Measurements from ENCODE around the gene PRKCE.

Gene PRKCE

DNA sequence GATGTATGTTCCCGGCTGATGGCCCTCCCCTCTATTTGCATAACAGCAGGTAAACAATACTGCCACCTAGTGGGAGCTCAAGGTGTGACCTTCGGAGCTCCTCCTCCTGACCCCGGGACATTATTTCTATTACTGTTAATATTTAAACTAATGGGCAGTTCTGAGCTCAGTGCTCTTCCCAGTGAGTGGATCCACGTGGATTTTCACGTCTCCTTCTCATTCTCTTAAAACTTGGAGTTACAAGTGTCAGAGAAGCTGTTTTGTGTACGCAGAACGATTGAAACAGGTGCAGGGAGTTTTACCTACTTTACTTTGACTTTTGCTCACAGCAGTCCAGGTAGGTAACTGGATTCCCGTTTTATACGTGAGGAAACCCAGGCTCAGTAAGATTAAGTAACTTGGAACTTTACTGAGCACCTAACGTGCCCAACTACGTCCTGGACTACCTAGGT lies 127.3 kb downstream of the PRKCE start:
- peak; percentile 82 for DNase-seq (ENCODE audit: low read depth)
- TF ChIP-seq, protein P1, sequence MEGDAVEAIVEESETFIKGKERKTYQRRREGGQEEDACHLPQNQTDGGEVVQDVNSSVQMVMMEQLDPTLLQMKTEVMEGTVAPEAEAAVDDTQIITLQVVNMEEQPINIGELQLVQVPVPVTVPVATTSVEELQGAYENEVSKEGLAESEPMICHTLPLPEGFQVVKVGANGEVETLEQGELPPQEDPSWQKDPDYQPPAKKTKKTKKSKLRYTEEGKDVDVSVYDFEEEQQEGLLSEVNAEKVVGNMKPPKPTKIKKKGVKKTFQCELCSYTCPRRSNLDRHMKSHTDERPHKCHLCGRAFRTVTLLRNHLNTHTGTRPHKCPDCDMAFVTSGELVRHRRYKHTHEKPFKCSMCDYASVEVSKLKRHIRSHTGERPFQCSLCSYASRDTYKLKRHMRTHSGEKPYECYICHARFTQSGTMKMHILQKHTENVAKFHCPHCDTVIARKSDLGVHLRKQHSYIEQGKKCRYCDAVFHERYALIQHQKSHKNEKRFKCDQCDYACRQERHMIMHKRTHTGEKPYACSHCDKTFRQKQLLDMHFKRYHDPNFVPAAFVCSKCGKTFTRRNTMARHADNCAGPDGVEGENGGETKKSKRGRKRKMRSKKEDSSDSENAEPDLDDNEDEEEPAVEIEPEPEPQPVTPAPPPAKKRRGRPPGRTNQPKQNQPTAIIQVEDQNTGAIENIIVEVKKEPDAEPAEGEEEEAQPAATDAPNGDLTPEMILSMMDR (IDR thresholded peaks at IDR 0.05; ENCODE audit: insufficient read depth, low read depth, low read length, missing control alignments) = peak; percentile 83
- H3K4me3 ChIP-seq (ENCODE audit: low read length) = no peak overlapping the region

DNA sequence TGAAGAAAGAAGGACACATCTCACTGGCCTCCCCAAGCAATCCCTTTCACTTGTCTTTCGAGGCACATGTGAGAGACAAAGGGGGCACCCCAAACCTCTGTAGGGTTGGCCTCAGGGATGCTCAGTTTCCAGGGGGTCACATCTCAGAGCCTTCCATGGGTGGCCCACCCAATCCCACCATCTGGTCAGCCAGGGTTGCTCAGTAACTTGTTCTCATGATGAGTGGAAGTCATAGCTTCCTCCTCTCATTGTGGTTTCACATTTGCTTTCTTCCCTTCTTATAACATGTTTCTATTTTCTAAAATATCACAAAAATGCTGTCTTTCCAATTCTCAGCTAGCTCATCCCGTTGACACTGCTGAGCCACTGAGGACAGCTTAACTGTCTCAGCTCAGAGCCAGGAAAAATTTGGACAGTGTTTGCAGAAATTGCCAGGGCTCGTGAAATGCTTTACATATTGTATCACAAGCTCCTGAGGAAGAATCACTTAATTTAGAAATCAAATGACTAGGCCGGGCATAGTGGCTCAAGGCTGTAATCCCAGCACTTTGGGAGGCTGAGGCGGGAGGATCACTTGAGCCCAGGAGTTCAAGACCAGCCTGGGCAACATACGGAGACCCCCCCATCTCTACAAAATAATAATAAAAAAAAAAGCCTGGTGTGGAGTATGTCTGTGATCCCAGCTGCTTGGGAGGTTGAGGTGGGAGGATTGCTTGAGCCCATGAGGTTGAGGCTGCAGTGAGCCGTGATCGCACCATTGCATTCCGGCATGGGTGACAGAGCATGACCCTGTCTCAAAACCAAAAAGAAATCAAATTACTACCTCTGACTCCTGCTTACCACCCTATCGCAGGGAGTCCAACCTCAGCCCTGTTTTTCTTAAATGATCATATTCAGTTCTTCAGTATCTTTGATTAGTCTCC lies 129.3 kb downstream of the PRKCE start:
- H3K4me3 ChIP-seq (ENCODE audit: low read length) = no peak overlapping the region
- no peak for DNase-seq (ENCODE audit: low read depth)
- TF ChIP-seq, protein P1 (IDR thresholded peaks at IDR 0.05; ENCODE audit: insufficient read depth, low read depth, low read length, missing control alignments) = no peak

DNA sequence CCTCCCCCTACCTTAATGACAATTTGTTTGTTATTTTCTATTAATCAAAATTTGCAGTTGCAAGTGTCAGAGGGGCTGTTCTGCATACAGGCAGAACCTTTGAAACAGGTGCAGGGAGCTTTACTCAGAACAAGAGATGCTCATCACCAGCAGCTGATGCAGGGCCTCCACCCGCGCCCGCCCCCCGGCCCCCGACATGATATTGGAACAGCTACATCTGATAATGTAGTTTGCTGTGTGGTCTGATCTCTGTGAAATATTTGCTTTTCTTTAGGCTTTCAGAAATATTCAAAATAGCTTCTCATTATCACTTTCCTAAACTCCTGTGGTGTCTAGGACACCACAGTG lies 130.0 kb downstream of the PRKCE start:
- H3K4me3 ChIP-seq (ENCODE audit: low read length) = no peak overlapping the region
- no peak for DNase-seq (ENCODE audit: low read depth)
- TF ChIP-seq, protein P1 (IDR thresholded peaks at IDR 0.05; ENCODE audit: insufficient read depth, low read depth, low read length, missing control alignments) = no peak

DNA sequence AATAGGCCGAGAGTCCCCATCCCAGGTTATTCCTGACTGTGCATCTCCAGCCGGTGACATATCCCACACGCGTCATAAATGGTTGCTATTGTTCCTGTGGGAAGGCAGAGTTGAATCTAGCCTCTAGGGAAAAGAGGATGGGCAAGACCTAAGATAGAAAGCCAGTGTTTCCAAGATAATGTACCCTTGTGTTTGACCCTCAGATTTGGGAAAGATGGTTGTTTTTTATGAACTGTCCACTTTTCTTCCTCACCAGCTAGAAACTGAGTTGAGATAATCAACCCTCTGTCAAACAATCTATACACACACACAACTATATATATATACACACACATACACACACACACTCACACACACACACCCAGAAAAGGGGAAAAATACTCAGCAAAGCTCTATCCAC lies 131.0 kb downstream of the PRKCE start:
- H3K4me3 ChIP-seq (ENCODE audit: low read length) = no peak overlapping the region
- DNase-seq (ENCODE audit: low read depth) = no peak
- TF ChIP-seq, protein P1 (IDR thresholded peaks at IDR 0.05; ENCODE audit: insufficient read depth, low read depth, low read length, missing control alignments) = no peak

DNA sequence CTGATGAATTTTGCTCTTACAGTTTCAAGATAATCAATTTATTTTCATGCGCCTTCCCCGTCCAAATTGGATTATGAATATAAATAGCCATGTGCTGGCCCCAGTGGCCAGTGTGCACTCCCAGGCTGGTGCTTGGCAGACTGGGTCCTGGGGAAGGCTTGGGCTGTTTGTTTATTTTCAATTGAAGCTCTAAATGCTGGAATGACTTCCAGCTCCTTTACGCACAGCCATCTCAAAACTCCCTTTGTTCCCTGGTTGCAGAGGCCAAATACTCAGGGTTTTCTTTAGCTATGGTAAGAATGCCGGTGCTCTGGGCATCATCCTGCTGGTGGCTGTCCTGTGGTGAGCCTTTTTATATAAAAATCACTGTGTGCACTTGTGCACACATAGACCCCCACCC lies 131.5 kb downstream of the PRKCE start:
- no peak for DNase-seq (ENCODE audit: low read depth)
- H3K4me3 ChIP-seq (ENCODE audit: low read length) = no peak overlapping the region
- TF ChIP-seq, protein P1 (IDR thresholded peaks at IDR 0.05; ENCODE audit: insufficient read depth, low read depth, low read length, missing control alignments) = no peak

DNA sequence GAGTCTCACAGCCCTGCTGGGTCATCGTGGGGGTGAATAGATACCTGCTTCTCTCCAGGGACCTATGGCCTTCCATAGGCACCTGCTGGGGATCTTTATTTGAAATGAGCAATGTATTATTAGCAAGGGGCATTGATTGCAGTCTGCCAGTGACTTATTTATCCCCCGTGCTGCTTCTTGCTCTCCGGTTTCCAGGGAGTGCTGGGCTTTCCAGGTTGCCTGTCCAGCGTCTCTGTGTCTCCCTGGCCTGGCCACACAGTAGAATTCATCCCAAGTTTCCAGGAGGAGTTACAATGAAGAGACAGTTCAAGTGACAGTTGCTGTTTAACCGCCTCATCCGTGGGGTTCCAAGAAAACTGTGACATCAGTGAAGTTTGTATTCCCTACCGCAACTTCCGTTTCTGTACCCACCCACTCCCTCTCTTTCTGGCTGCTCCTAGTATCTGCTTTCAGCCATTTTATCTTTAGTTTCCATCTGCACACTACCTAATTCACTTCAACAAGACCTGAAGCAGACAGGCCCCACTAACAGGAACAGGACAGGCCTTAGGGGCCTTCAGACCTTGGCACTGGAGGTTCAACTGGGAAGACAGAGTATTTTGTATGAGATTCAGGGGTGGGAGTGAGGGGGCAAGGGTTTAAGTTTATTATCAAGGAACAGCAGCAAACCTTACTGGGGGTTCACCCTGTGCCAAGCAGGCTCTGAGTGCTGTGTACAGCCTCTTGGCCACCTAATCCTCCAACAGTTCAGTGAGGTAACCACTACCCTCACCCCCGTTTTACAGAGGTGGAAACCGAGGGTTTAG lies 134.8 kb downstream of the PRKCE start:
- no peak for DNase-seq (ENCODE audit: low read depth)
- H3K4me3 ChIP-seq (ENCODE audit: low read length) = no peak overlapping the region
- TF ChIP-seq, protein P1 (IDR thresholded peaks at IDR 0.05; ENCODE audit: insufficient read depth, low read depth, low read length, missing control alignments) = no peak
